Subcutaneous abdominal adipose tissue (tissue), 5 donors: ENCODE measurements around the gene KLHDC8A.

Experiments used
- H3K27ac ChIP-seq: one replicate; pipeline ENCODE4 v1.7.0; 2013; ENCODE audit warnings: low read depth, mild to moderate bottlenecking, inconsistent platforms, low read length, moderate library complexity
- H3K27me3 ChIP-seq, 5 donors: one replicate each; pipeline ENCODE4 v1.7.0; 2013; ENCODE audit warnings: low read length in 5 of 5, inconsistent platforms in 1 of 5; ENCODE audit not compliant: control insufficient read depth in 5 of 5, insufficient read depth in 4 of 5
- H3K36me3 ChIP-seq, 5 donors: one replicate each; pipeline ENCODE4 v1.7.0; 2013; ENCODE audit warnings: low read length in 5 of 5; ENCODE audit not compliant: control insufficient read depth in 5 of 5, insufficient read depth in 5 of 5
- H3K4me1 ChIP-seq, 5 donors: one replicate each; pipeline ENCODE4 v1.7.0; 2013; ENCODE audit warnings: low read length in 5 of 5, mild to moderate bottlenecking in 3 of 5, moderate library complexity in 1 of 5; ENCODE audit not compliant: control insufficient read depth in 5 of 5, insufficient read depth in 5 of 5
- H3K4me3 ChIP-seq, 5 donors: one replicate each; pipeline ENCODE4 v1.7.0; 2013; ENCODE audit warnings: low read length in 5 of 5, low read depth in 1 of 5
- H3K9ac ChIP-seq, 5 donors: one replicate each; pipeline ENCODE4 v1.7.0; 2013; ENCODE audit warnings: low read length in 5 of 5, mild to moderate bottlenecking in 4 of 5, moderate library complexity in 3 of 5
- H3K9me3 ChIP-seq, 5 donors: one replicate each; pipeline ENCODE4 v1.7.0; 2013; ENCODE audit warnings: low read length in 5 of 5; ENCODE audit not compliant: control insufficient read depth in 5 of 5
- donor health status: healthy.
- donor health status: healthy.
- donor health status: healthy.
- donor health status: healthy.
- donor health status: healthy.

Gene KLHDC8A

DNA sequence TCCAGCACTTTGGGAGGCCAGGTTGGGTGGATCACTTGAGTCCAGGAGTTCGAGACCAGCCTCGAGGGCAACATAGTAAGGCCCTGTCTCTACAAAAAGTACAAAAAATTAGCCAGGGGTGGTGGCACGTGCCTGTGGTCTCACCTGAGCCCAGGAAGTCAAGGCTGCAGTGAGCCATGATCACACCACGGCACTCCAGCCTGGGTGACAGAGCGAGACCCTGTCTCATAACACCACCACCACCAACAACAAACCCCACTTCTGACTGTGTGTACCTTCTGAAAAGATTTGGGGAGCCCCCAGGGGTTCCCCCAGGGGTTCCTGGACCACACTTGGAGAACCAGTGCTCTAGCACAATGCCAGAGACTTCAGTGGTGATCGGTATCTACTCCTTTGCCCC lies 65.1 kb downstream of the KLHDC8A start:
- H3K27me3 ChIP-seq = no peaks in the 10 kb centered on the region
- no peaks in the 10 kb centered on the region for H3K36me3 ChIP-seq
- H3K4me1 ChIP-seq = peaks cover 6 to 43% (median 28%) of the 10 kb centered on the region in 5 donors
- H3K9ac ChIP-seq = no peak overlapping the region
- no peaks in the 10 kb centered on the region for H3K9me3 ChIP-seq
- no peak overlapping the region for H3K4me3 ChIP-seq
- no peak overlapping the region for H3K27ac ChIP-seq

DNA sequence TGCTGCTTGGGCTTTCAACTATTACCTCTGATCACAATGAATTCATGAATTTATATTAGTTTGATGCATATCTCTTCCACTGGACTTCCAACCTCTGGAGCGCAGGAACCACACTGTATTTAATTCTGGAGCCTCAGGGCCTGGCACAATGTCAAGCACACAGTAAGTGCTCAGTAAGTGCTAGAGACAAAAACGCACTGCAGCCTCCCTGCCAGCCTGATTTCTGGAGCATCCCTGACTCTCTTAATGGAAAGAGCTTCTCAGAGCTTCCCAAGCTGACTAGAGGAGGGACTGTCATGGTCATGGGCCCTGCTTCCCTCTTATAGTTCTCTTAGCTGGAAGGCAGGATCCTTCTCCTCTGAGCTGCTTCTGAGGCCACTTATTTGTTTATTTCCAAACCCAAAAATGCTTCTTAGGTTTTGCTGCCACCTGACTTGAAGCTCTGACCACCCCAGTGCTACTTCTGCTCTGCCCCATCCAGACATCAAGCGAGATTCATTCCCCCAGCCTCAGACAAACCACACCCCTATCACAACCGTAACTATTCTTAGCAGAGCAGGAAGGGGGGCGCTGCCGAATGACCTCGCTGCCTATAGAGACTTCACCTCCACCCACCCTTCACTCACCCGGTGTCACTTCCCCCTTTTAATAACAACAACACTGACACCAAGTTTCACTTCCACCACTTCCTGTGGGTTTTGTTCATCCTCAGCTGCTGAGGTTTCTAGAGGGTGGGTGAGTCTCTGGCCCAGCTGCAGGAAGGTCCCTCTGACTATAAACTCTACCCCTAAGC lies 68.8 kb downstream of the KLHDC8A start:
- no peaks in the 10 kb centered on the region for H3K27me3 ChIP-seq
- peaks cover 2 to 53% (median 33%) of the 10 kb centered on the region in 5 donors for H3K4me1 ChIP-seq
- no peaks in the 10 kb centered on the region for H3K36me3 ChIP-seq
- no peak overlapping the region for H3K4me3 ChIP-seq
- H3K9ac ChIP-seq = no peak overlapping the region
- H3K9me3 ChIP-seq = no peaks in the 10 kb centered on the region
- H3K27ac ChIP-seq = no peak overlapping the region

DNA sequence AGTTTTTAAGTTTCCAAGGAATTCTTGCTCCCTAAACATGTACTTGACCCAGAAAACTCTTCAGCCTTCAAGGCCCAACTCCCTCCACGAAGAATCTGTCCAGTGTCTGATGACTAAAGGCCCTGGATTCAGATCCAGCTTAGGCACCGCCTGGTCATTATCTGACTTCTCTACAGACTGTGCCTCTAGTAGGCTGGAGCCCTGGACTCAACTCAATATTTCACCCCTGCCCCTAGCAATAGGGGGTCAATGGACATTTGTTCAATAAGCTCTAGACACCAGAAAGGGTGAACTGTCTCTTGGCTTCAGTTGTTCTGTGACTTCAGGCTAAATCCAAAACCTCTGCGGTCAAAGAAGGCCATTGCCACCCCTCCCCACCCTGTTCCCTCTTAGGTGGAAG lies 69.6 kb downstream of the KLHDC8A start:
- Histone ChIP-seq H3K36me3 (no peaks in the 10 kb centered on the region), H3K9ac (no peak overlapping the region), H3K9me3 (no peaks in the 10 kb centered on the region), H3K4me3 (no peak overlapping the region), H3K27me3 (no peaks in the 10 kb centered on the region), H3K27ac (no peak overlapping the region), H3K4me1 (peaks cover 2 to 48% (median 33%) of the 10 kb centered on the region in 5 donors)

DNA sequence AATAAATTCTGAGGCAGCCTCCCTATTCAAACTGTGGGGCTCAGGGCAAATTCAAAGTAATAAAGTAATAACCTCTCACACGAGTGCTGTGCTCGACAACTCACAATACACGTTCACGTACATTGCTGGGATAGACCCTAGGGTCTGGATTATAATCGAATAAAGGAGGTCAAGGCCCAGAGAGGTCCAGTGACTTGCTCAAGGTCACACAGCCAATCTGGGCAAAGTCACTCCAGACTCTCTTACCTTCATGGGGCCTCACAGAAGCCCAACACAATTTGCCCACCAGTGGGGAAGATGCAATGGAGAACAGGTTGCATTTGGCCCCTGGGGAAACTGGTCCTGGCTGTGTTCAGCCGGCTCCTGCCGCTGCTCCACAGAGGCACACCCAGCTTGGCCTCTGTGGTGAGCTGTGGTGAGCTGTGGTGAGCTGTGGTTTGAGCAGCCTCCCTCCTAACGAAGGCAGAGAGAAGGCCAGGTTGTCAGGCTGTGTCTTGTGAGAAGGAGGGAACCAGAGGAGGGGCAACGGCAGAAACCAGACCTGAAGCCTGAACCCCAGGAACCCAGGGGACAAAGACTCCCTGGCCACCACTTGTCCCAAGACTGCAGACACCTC lies 70.3 kb downstream of the KLHDC8A start:
- Histone ChIP-seq H3K9me3 (no peaks in the 10 kb centered on the region), H3K9ac (no peak overlapping the region), H3K27me3 (no peaks in the 10 kb centered on the region), H3K36me3 (no peaks in the 10 kb centered on the region), H3K4me3 (no peak overlapping the region), H3K4me1 (peaks cover 2 to 48% (median 33%) of the 10 kb centered on the region in 5 donors), H3K27ac (no peak overlapping the region)
